ENCODE results near the gene THBD. TPM values are rescaled to one million over a fixed set of nuclear protein-coding genes. Genes with fewer than 3 reads are reported as not detected.

Gene THBD
- total RNA-seq, 1 experiment from 2014 or later: 0.28 TPM

DNA sequence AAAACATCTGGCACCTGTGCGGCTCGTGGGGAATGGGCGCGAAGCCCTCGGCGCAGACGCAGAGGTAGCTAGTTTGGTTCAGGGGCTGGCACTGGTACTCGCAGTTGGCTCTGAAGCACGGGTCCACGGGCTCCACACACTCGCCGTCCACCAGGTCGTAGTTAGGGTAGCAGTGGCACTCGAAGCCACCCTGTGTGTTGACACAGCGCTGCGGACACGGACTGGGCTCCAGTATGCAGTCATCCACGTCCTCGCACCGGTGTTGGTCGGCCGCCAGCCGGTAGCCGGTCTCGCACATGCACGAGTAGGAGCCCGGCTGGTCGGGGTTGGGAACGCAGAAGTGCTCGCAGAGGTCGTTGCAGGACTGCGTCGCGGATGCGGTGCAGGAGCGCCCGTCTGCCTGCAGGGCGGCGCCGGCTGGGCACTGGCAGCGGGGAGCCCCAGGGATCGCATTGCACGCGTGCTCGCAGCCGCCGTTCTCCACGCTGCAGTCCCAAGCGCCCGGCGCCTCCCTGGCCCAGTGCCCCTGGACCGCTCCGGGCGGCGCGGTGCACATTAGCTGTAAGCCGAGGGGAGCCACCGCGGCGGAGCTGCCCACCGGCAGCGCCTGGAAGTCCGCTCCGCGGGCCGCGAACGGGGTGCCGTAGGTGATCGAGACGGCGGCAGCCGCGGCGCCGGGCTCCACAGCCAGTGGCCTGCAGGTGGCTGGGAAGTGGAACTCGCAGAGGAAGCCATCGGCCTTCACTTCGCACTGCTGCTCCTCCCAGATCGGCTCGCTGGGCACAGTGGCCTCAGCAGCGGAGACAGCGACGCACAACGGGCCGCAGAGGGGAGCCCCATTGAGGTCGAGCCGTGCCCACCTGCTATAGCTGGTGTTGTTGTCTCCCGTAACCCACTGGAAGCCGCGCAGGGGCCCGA, 930 bp downstream of the THBD start:
- Histone ChIP-seq H2AFZ (ENCODE audit: low read length) (no peak overlapping the region), H3K27ac (ENCODE audit: insufficient read length, low read depth, low read length) (no peak overlapping the region), H3K9me3 (ENCODE audit: control insufficient read depth, low read depth, low read length) (no peaks in the 10 kb centered on the region), H2BK5ac (ENCODE audit: insufficient read length, low read length) (no peak overlapping the region), H3K27me3 (ENCODE audit: insufficient read depth, low read length) (peaks cover 26% of the 10 kb centered on the region; the same call in 1 of the 2 replicates), H3K14ac (ENCODE audit: insufficient read depth, low read length) (no peak overlapping the region; the same call in 1 of the 2 replicates), H2BK120ac (ENCODE audit: low read depth, low read length, poor library complexity, severe bottlenecking) (no peak overlapping the region), H3K23ac (ENCODE audit: insufficient read length, low read depth, low read length) (no peak overlapping the region), H3K79me2 (ENCODE audit: insufficient read depth, low read length) (no peaks in the 10 kb centered on the region), H4K8ac (replicated peaks; ENCODE audit: insufficient read length, low read depth, low read length) (no peak overlapping the region), H3K56ac (ENCODE audit: insufficient read length, low read depth, low read length) (no peak overlapping the region), H3T11ph (ENCODE audit: low read length) (no peak overlapping the region), H3K23me2 (ENCODE audit: insufficient read length, low read depth, low read length, poor library complexity, severe bottlenecking) (peaks cover 24% of the 10 kb centered on the region), H3K18ac (ENCODE audit: insufficient read length, low read depth, low read length) (no peak overlapping the region), H2BK20ac (ENCODE audit: low read depth, low read length, poor library complexity, severe bottlenecking) (no peak overlapping the region), H4K20me1 (ENCODE audit: control insufficient read depth, insufficient read depth, insufficient read length) (no peaks in the 10 kb centered on the region), H4K5ac (ENCODE audit: insufficient read length, low read depth, low read length) (no peak overlapping the region), H2BK12ac (ENCODE audit: insufficient read length, low read depth, low read length) (no peak overlapping the region), H3K4me1 (ENCODE audit: insufficient read depth, low read length) (0 out of 2 replicates have a peak, but pooled peaks cover 3% of the 10 kb centered on the region), H3K79me1 (ENCODE audit: insufficient read depth, low read depth, low read length, poor library complexity, severe bottlenecking) (no peaks in the 10 kb centered on the region), H2BK15ac (ENCODE audit: low read depth, low read length) (no peak overlapping the region), H3K9ac (ENCODE audit: extremely low read depth, insufficient read length, low read length) (no peak overlapping the region), H4K91ac (ENCODE audit: insufficient read length, low read depth, low read length) (no peak overlapping the region), H3K4me2 (ENCODE audit: insufficient read depth, insufficient read length, low read length) (peak overlapping the region; percentile 66), H3K4ac (ENCODE audit: low read depth, low read length) (no peak overlapping the region), H2AK5ac (ENCODE audit: insufficient read length, low read length) (no peak overlapping the region)
- TF ChIP-seq, protein P1, sequence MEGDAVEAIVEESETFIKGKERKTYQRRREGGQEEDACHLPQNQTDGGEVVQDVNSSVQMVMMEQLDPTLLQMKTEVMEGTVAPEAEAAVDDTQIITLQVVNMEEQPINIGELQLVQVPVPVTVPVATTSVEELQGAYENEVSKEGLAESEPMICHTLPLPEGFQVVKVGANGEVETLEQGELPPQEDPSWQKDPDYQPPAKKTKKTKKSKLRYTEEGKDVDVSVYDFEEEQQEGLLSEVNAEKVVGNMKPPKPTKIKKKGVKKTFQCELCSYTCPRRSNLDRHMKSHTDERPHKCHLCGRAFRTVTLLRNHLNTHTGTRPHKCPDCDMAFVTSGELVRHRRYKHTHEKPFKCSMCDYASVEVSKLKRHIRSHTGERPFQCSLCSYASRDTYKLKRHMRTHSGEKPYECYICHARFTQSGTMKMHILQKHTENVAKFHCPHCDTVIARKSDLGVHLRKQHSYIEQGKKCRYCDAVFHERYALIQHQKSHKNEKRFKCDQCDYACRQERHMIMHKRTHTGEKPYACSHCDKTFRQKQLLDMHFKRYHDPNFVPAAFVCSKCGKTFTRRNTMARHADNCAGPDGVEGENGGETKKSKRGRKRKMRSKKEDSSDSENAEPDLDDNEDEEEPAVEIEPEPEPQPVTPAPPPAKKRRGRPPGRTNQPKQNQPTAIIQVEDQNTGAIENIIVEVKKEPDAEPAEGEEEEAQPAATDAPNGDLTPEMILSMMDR (conservative IDR thresholded peaks at IDR 0.05): peak; percentile 70
- peaks cover 0 to 3% (median 1%) of the 10 kb centered on the region in 3 experiments; a peak in 2 of 7 replicates for H3K36me3 Mint-ChIP-seq (ENCODE audit: insufficient read depth in 1 of 3, low read depth in 3 of 3)
- H3K9me3 Mint-ChIP-seq: peaks cover 2 to 4% of the 10 kb centered on the region in 2 experiments; a peak in 2 of 5 replicates
- peak; percentile 80 for DNase-seq
- H3K4me3 Mint-ChIP-seq: peak overlapping the region; percentile 72 to 81
- peaks cover 23 to 34% of the 10 kb centered on the region in 2 experiments for H3K4me1 Mint-ChIP-seq
- WGBS (ENCODE audit: extremely low coverage, insufficient read length, low lambda C conversion rate): no CpG with 5 or more reads among the region's 92 CpGs
- H3K27me3 Mint-ChIP-seq (ENCODE audit: low read depth): peaks cover 100% of the 10 kb centered on the region
- no peak overlapping the region for H3K27ac Mint-ChIP-seq
